ENCODE results near the gene SLC1A1.

The SLC1A1 gene

GRCh38 chr9:4581861-4582565, 91.7 kb downstream of the SLC1A1 start:
- Histone ChIP-seq H3K4me3 (no peak overlapping the region), H3K9me3 (no peaks in the 10 kb centered on the region), H3K4me1 (peaks cover 0 to 17% (median 7%) of the 10 kb centered on the region in 4 donors), H3K36me3 (peaks cover 6 to 38% (median 15%) of the 10 kb centered on the region in 3 donors), H3K27me3 (no peaks in the 10 kb centered on the region), H3K27ac (no peak overlapping the region)
- DNase-seq, result no peak
- intact Hi-C loops (cut with DNase I; ENCODE audit: low total_unique reads), result loop anchor here (5.0 kb wide), 1 partner anchor 1285 kb away; no protein-coding TSS in a partner anchor
- no peak for TF ChIP-seq CTCF (IDR thresholded peaks at IDR 0.05)

GRCh38 chr9:4583001-4583400, 92.7 kb downstream of the SLC1A1 start:
- intact Hi-C loops (cut with DNase I; ENCODE audit: low total_unique reads), result loop anchor here (5.0 kb wide), 1 partner anchor 1286 kb away; no protein-coding TSS in a partner anchor
- no peak overlapping the region for H3K27ac ChIP-seq

GRCh38 chr9:4584636-4585035, 94.4 kb downstream of the SLC1A1 start:
- no peaks in the 10 kb centered on the region for H3K27me3 ChIP-seq
- no peak for DNase-seq
- no peak overlapping the region for H3K27ac ChIP-seq
- peaks cover 0 to 12% (median 2%) of the 10 kb centered on the region in 4 donors for H3K4me1 ChIP-seq
- no peak for TF ChIP-seq CTCF (IDR thresholded peaks at IDR 0.05)
- H3K9me3 ChIP-seq, result no peaks in the 10 kb centered on the region
- H3K36me3 ChIP-seq, result peaks cover 6 to 29% (median 10%) of the 10 kb centered on the region in 3 donors
- H3K4me3 ChIP-seq, result no peak overlapping the region
- intact Hi-C loops (cut with DNase I; ENCODE audit: low total_unique reads), result loop anchor here (5.0 kb wide), 1 partner anchor 1287 kb away; no protein-coding TSS in a partner anchor

More at GRCh38 chr9:4583001-4583400, 92.7 kb downstream of the SLC1A1 start:
- TF ChIP-seq CTCF (IDR thresholded peaks at IDR 0.05), result no peak
- Histone ChIP-seq H3K9me3 (no peaks in the 10 kb centered on the region), H3K4me3 (no peak overlapping the region), H3K27me3 (no peaks in the 10 kb centered on the region), H3K4me1 (peaks cover 0 to 17% (median 7%) of the 10 kb centered on the region in 4 donors), H3K36me3 (peaks cover 6 to 30% (median 10%) of the 10 kb centered on the region in 3 donors)
- no peak for DNase-seq

- H3K36me3 ChIP-seq, result peaks cover 6 to 29% (median 10%) of the 10 kb centered on the region in 3 donors
- no peak overlapping the region for H3K27ac ChIP-seq
- no peaks in the 10 kb centered on the region for H3K9me3 ChIP-seq
- H3K27me3 ChIP-seq, result no peaks in the 10 kb centered on the region
- TF ChIP-seq CTCF (IDR thresholded peaks at IDR 0.05), result no peak
- intact Hi-C loops (cut with DNase I; ENCODE audit: low total_unique reads), result no loop called here
- peaks cover 0 to 12% (median 0%) of the 10 kb centered on the region in 4 donors for H3K4me1 ChIP-seq
- no peak for DNase-seq
- no peak overlapping the region for H3K4me3 ChIP-seq
Measured at GRCh38 chr9:4585135-4585534, 94.9 kb downstream of the SLC1A1 start.

GRCh38 chr9:4588721-4589120, 98.5 kb downstream of the SLC1A1 start:
- TF ChIP-seq CTCF (IDR thresholded peaks at IDR 0.05), result no peak
- intact Hi-C loops (cut with DNase I; ENCODE audit: low total_unique reads), result no loop called here
- Histone ChIP-seq H3K4me1 (peaks cover 0 to 6% (median 2%) of the 10 kb centered on the region in 4 donors), H3K9me3 (no peaks in the 10 kb centered on the region), H3K4me3 (no peak overlapping the region), H3K36me3 (peaks cover 6 to 19% (median 10%) of the 10 kb centered on the region in 3 donors), H3K27me3 (no peaks in the 10 kb centered on the region), H3K27ac (no peak overlapping the region)
- no peak for DNase-seq
